ENCODE data around the gene SDK2.

DNA sequence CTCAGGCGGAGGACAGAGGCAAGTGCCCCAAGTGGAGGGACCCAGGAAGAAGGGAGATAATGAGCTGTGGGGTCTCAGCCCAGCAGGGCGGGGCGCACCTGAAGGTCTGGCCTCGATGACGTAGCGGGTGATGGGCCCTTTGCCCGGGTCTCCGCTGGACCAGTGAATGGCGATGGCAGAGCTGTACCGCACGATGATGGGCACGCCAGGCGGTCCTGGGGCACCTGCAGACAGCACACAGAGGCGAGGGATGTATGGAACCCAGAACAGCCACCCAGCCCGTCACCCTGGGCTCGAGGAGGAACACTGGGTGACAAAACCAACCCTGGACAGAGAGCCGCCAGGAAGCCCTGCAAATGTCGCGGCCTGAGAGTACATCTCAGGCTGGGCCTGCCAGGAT, 286.3 kb downstream of the SDK2 start:
- TF ChIP-seq, protein P1, sequence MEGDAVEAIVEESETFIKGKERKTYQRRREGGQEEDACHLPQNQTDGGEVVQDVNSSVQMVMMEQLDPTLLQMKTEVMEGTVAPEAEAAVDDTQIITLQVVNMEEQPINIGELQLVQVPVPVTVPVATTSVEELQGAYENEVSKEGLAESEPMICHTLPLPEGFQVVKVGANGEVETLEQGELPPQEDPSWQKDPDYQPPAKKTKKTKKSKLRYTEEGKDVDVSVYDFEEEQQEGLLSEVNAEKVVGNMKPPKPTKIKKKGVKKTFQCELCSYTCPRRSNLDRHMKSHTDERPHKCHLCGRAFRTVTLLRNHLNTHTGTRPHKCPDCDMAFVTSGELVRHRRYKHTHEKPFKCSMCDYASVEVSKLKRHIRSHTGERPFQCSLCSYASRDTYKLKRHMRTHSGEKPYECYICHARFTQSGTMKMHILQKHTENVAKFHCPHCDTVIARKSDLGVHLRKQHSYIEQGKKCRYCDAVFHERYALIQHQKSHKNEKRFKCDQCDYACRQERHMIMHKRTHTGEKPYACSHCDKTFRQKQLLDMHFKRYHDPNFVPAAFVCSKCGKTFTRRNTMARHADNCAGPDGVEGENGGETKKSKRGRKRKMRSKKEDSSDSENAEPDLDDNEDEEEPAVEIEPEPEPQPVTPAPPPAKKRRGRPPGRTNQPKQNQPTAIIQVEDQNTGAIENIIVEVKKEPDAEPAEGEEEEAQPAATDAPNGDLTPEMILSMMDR (IDR thresholded peaks at IDR 0.05): no peak
- no peak for TF ChIP-seq POLR2A (IDR thresholded peaks at IDR 0.05)
